VCaP (cell line): ENCODE data around the gene NHLRC2.
"Not testable (repeated sequence)": the region's sequence is repeated elsewhere in the genome, so short reads cannot be mapped to it uniquely, and the experiment has no call there.

ENCODE experiments used
- H3K27ac ChIP-seq: fragments of 450-650 bp; 2 replicates; pipeline ENCODE4 v1.5.1; 2017
- TF ChIP-seq, protein P1 (sequence below): fragments of 450-650 bp; conservative IDR thresholded peaks from 2 replicates; pipeline ENCODE4 v1.5.1; 2017; ENCODE audit warnings: mild to moderate bottlenecking, moderate library complexity

NHLRC2 gene

GRCh38 chr10:113854013-113854760 lies at the start of gene NHLRC2, which contains the start of gene DCLRE1A:
Gene NHLRC2, plus strand, starts transcription at chr10:113854661. Its CDS starts 212 bp downstream, at chr10:113854873.
Gene DCLRE1A, minus strand, starts transcription at chr10:113854082. Its CDS starts 900 bp downstream, at chr10:113853182.
- H3K27ac ChIP-seq: peak within 1 kb of the TSS; percentile 97

GRCh38 chr10:113806503-113806902 lies 48.0 kb upstream of the NHLRC2 start:
- H3K27ac ChIP-seq: no peak overlapping the region
- TF ChIP-seq, protein P1, sequence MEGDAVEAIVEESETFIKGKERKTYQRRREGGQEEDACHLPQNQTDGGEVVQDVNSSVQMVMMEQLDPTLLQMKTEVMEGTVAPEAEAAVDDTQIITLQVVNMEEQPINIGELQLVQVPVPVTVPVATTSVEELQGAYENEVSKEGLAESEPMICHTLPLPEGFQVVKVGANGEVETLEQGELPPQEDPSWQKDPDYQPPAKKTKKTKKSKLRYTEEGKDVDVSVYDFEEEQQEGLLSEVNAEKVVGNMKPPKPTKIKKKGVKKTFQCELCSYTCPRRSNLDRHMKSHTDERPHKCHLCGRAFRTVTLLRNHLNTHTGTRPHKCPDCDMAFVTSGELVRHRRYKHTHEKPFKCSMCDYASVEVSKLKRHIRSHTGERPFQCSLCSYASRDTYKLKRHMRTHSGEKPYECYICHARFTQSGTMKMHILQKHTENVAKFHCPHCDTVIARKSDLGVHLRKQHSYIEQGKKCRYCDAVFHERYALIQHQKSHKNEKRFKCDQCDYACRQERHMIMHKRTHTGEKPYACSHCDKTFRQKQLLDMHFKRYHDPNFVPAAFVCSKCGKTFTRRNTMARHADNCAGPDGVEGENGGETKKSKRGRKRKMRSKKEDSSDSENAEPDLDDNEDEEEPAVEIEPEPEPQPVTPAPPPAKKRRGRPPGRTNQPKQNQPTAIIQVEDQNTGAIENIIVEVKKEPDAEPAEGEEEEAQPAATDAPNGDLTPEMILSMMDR: no peak

More at GRCh38 chr10:113854013-113854760, at the start of gene NHLRC2, which contains the start of gene DCLRE1A:
- TF ChIP-seq, protein P1: no peak

- no peak overlapping the region for H3K27ac ChIP-seq
- TF ChIP-seq, protein P1: no peak
These were observed 46.3 kb upstream of the NHLRC2 start for GRCh38 chr10:113808168-113808567.

- not testable (repeated sequence) for H3K27ac ChIP-seq
These were observed 39.8 kb upstream of the NHLRC2 start for GRCh38 chr10:113814700-113815099.

GRCh38 chr10:113819989-113820388 lies 34.5 kb upstream of the NHLRC2 start:
- TF ChIP-seq, protein P1: no peak

GRCh38 chr10:113820507-113820906 lies 34.0 kb upstream of the NHLRC2 start:
- H3K27ac ChIP-seq: no peak overlapping the region

More at GRCh38 chr10:113819989-113820388, 34.5 kb upstream of the NHLRC2 start:
- no peak overlapping the region for H3K27ac ChIP-seq

DNA sequence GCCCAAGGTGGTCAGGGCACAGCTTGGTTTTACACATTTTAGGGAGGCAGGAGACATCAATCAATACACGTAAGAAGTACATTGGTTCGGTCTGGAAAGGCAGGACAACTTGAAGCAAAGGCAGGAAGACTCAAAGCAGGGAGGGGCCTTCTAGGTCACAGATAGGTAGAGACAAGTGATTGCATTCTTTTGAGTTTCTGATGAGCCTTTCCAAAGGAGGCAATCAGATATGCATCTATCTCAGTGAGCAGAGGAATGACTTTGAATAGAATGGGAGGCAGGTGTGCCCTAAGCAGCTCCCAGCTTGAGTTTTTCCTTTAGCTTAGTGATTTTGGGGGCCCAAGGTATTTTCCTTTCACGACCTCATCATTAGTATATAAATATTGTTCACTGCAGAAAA lies 33.2 kb upstream of the NHLRC2 start:
- not testable (repeated sequence) for H3K27ac ChIP-seq

More at GRCh38 chr10:113820507-113820906, 34.0 kb upstream of the NHLRC2 start:
- TF ChIP-seq, protein P1: peak; percentile 27; the same call in 1 of the 2 replicates

DNA sequence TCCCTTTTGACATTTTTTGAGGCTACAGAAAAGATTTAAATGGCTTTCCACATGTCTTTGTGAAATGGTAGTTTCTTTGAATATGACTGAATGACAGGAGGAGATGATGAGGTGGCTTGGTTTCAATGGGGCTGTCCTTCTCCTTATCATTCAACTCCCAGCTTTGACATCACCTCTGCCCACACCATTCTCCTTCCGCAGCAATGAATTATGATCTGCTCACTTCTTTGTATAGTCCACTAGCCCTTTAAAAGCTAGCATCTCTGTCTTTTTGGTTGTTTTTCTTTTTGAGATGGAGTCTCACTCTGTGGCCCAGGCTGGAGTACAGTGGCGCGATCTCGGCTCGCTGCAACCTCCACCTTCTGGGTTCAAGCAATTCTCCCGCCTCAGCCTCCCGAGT lies 32.3 kb upstream of the NHLRC2 start:
- H3K27ac ChIP-seq: no peak overlapping the region
- TF ChIP-seq, protein P1: no peak
